ENCODE results near the gene CKS2.

CKS2 gene

GRCh38 chr9:89365532-89365912 lies 54.5 kb downstream of the CKS2 start:
- DNase-seq (ENCODE audit: low read depth, low spot score), result no peak

Data from activated CD4-positive, CD25-positive, alpha-beta regulatory T cell treated with anti-CD3 and anti-CD28 coated beads, Interleukin-2, amount 50 U/mL, for 16 hours (primary cell).